HG03575 (cell line): ENCODE data around the gene ZCCHC24.

Experiments used
- ATAC-seq: cut with Tn5 transposase; IDR thresholded peaks from one replicate; pipeline ENCODE4 v1.9.1; 2021; ENCODE audit not compliant: unreplicated experiment, insufficient number of reproducible peaks, low FRiP score; ENCODE audit errors: extremely low read depth

ZCCHC24 gene

DNA sequence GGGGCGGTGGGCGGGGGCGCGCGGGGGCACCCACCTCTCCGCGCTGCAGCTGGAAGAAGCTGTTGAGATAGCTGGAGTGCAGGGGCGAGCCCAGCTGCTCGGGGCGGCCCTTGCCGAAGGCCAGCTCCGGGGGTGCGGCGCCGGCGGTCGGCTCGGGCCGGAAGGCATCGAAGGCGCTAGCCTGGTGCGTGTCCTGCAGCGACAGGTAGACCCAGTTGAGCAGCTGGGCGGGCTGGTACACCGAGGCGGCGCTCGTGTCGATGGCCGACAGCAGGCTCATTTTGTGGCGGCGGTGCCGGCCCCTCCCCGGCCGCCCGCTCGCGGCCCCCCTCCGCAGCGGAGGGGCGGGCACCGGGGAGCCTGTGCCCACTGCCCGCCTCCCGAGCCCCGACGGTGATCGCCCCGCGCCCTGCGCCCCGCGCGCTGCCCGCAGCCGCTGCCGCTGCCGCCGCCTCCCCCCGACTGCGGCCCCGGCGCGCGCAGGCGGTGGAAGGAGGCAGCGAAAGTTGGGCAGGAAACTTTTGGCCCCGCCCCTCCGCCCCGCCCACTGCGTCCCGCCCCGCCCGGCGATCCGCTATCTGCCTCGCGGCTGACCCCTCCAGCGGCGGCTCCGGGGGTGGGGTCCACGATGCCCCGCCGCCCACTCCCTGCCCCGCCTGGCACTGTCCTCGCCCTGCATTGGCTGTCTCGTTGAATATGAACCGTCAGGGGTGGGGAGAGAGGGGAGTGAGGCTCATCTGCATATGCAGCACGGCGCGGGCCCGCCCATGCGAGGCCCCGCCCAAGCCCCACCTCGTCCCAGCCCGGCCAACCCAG lies at the start of gene ZCCHC24:
Gene ZCCHC24, minus strand, starts transcription at position 464 of the 816 bp plus-strand sequence. Its CDS starts 184 bp downstream, at position 280.
- ATAC-seq, result peak; percentile 82

DNA sequence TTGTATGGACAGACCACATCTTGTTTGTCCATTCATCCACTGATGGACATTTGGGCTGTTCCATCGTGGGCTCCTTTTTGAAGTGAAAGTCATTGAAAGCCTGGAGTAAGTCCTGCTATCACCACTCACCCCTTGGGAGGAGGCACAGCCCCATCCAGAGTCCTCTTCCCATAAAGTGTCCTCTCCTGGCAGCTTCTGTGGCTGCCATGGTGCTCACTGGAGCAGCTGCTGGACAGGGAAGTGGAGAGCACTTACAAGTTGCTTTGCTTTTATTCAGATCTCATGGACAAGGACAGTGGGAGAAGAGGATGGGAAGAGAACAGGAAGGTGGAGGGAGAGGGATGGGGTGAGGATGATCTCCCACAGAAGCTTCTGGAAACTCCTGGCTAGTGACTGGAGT lies 48.4 kb upstream of the ZCCHC24 start:
- ATAC-seq, result no peak

DNA sequence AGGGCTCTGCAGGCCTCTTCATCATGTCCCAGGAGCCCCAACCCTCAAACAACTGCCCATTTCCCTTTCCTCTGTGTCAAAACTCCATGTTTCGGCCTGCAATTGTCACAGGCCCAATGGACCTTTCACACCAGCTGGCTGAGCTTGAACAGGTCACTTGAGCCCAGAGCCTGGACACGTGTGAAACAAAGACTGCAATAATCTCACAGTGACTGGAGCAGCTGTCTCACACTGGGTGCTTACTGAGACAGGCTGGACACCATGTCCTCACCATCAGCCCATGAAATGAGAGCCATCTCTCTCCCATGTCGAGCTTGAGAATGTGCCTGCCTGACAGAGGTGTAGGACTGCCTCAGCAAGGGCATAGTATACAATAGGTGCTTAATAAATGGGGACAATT lies 47.4 kb upstream of the ZCCHC24 start:
- no peak for ATAC-seq

DNA sequence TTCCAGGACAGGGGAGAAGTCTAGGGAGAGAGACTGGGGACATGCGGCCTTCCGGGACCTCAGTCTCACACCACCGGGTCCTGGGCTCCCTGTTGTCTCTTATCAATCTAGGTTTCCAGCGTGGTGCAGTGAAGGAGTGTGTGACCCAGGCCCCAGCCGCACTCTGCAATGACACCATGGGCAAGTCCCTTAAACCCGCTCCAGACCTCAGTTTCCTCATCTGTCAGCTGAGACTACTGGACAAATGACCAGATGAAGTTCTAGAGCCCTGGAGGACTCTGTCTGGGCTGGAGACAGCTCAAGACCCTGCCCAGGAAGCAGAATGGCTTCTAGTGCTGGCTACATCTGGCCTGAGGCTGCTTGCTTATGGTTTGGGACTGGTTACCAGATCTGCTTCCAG lies 46.8 kb upstream of the ZCCHC24 start:
- no peak for ATAC-seq

DNA sequence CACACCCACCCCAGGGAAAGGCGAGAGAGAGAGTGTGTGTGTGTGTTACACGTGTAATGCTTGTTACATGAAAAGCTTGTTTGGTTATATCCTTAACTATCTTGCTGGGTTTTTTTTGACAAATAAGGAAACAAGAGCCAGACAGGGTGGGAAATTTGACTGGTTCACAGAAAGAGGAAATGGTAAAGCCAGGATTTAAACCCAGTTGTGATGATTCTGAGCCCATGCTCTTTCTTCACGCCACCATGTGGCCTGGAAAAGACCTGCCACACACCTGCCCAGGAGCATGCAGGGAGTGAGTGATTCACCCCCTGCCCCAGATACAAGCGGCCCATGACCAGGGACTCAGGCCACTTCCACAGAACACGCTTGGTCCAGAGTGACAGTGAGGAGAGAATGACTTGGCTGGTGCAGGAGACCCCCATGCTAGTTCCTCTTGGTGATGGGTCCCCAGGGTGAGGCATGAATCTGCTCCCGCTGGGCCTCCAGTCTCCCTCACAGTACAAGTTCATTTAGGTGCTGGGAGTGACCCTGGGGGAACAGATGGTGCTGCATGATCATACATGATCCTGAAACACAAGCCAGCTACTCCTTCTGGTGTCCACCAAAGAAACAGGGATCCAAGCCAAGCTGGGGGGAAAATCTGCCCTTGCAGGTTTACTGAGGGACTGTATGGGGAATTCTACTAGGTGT lies 45.9 kb upstream of the ZCCHC24 start:
- ATAC-seq, result no peak

DNA sequence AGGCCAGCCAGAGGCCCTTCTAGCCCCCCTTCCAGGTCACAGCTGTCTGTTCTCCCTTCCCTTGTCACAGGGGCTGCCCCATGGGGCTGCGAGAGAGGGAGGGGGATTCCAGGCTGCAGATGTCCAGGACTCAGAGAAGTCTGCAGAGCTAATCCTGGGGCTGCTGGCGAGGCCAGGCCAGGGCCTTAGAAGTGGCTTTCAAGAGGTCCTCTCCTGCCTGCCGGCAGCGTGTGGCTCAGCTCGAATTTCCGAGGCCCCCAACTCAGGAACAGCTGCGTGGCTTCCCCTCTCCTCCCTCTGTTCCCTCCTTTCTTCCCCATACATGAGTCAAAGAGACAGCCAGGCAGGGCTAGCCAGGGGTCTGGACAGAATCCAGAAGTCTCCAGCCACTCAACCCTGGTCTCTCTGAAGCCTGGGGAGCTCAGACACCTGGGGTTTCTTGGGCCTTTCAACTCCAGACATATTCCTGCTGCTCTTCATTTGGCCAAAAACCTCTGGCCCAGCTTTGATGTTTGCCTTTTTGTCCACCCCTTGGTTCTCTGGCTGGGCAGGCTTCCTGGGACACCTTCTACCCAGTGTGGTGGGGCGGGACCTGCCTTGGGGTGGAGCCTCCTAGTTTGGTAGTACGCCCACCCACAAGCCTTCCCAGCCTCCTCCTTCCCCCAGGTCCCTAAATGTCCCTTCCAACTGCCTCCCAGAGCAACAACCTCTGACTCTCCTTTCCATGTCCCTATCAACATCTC lies 45.1 kb upstream of the ZCCHC24 start:
- no peak for ATAC-seq

DNA sequence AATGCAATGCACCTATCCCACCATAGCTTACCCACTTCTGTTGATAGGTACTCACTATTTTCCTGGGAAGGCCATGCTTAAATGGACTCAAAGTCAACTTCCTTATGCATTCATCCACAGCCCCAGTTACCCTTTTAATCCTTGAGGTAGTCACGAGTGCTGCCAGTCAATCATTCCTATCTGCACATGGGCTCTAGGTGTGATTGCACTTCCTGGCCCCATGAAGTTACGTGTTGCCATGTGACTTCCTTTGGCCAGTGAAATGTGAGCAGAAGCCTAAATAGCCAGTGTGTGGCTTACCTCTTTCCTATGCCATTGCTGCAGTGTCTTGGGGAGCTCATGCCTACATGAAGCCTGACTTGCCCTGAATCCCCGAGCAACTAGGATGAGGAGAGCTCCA lies 43.4 kb upstream of the ZCCHC24 start:
- ATAC-seq, result no peak

DNA sequence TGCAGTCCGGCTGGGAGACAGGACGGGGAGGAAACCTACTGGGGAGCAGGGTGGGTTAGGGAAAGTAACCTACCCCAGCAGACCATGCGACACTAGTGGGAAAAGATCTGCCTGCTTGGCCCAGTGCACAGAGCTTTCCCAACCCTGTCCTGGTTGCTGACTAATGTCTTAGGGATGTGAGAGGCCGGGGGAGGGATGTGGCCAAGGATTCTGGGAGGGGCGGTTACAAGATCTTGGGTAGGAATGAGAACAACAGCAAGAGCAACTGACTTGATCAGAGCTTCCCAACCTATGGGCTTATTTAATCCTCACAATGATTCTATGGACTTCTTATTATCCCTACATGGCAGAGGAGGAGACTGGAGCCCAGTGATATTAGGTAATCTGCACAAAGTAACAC lies 42.9 kb upstream of the ZCCHC24 start:
- ATAC-seq, result no peak

DNA sequence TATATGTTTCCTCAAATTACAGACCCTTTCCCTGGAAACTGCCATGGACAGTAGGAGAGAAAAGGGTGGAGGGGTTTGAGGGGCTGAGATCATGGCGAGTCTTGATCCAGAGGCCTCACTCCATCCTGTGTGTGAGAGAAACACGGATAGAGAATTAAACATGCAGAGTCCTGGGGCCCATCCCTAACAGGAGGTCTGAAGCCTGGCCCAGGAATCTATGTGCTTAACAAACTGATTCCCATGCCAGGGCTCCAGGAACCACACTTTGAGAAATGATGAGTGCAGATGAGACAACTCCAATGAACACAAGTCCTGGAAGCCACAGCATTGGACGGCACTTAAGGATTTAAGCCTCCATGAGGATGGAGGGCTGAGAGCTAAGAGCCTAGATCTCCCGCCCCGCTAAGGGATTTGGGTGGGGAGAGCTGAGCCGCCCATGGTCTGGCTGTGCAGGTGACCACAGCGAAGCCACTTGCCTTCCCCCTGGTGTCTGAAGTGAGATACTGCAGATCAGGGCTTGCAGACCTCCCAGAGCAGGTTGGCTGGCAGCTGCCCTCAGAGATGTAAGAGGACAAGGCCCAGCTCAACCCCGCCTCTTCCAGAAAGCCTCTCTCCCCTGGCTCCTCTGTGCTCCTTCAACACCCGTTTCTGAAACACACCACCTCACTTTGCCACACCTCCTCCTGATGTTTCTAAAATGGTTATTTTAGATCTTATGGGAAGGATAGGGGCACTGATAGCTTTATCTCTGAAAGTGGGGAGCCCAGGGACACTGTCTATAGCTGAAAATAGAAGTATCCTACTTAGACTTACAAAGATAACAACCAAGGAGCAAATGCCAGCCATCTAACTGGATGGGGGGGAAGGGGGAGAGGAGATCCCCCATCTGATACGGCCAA lies 42.1 kb upstream of the ZCCHC24 start:
- no peak for ATAC-seq

DNA sequence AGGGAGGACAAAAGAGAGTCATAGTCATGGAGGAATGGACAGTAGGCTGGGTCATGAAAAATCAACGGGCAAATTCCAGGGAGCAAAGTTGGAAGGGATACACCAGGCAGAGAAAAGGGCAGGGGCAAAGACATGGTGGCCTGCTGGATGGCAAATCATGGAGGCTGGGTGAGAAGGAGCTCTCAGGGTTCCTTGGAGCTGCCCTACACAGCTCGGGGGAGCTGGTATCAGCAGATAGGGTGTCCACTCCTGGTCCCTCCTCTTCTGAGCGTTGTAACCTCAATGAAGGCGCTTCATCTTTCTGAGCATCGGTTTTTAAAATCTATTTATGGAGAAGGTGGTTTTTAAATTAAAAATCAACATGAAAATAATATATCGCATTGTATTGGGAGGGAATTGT lies 39.1 kb upstream of the ZCCHC24 start:
- ATAC-seq, result no peak

DNA sequence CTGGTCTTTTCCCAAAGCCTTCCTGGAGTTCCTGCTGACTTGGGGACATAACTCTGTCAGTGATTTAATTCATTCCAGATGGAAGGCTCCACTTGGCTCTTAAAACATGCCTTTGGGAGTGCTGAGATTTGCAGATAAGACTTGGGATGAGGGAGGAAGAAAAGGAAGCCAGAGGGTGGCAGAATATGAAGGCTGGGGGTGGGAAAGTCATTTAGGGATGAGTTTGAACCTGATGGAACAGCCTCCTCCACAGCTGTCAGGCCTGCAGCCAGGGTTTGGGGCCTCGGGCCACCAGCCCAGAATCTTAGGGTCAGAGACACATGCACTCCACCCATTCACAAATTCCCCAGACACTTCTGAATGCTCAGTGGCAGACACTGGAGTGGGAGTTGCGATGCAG lies 38.5 kb upstream of the ZCCHC24 start:
- no peak for ATAC-seq

DNA sequence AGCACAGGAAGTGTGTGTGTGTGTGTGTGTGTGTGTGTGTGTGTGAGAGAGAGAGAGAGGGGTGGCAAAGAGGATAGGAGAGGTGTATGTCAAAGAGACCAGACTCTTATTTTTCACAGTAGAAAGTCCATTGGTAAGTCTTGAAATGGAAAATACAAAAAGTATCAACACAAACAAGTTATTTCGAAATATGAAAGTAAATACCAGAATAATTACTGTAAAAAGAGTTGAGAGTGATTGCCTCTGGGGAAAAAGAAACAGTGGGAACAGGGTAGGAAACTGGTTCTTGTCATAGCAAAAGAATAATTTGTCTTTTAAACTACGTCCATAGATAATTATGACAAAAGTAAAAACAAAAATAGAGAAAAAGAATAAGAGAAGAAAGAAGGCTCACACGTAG lies 37.9 kb upstream of the ZCCHC24 start:
- no peak for ATAC-seq

DNA sequence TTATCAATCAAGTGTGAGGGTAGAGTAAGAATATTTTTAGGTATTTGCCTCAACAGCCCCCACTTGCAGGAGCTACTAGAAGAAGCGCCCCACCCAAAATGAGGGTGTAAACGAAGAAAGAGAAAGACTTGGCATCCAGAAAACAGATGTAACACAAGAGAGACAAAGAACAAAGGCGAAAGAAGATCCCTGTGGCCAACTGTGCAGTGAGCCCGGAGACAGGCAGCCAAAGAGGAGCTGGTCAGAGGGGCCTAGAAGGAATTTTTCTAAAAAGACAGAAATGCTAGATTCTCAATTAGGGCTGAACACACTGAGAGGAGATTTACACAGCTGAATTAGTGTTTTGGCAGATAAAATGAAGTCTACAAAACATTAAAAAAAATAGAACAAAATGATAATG lies 37.3 kb upstream of the ZCCHC24 start:
- no peak for ATAC-seq

DNA sequence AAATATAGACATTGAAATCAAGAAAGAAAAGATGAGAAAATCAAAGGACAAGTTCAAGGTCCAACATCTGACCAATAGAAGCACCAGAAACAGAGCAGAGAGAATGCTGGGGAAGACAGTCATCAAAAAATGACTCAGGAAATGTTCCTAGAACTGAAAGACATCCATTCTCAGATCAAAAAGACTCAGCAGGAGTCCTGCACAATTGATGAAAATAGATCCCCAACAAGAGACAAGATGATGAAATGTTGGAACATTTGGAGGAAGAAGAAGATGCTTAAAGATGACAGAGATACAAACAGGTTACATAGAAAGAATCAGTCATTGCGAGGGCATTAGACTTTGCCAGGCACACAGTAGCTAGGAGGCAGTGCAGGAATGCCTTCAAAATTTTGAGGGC lies 36.9 kb upstream of the ZCCHC24 start:
- no peak for ATAC-seq

DNA sequence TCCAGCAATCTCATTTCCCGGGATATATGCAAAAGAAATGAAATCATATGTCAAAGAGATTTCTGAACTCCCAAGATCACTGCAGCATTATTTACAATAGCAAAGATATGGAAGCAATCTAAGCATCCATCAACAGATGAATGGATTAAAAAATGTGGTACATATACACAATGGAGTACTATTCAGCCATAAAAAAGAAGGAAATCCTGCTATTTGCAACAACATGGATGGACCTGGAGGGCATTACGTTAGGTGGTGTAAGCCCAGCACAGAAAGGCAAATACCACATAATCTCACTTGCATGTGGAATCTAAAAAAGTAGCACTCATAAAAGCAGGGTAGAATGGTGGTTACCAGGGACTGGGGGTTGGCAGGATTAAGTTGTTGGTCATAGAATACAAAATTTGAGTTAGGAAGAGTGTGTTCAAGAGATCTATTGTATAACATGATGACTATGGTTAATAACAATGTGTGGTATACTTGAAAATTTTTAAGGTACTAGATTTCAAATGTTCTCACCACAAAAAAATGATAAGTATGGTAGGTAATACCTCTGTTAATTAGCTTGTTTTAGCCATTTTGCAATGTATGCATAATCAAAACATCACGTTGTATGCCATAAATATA lies 34.0 kb upstream of the ZCCHC24 start:
- no peak for ATAC-seq

DNA sequence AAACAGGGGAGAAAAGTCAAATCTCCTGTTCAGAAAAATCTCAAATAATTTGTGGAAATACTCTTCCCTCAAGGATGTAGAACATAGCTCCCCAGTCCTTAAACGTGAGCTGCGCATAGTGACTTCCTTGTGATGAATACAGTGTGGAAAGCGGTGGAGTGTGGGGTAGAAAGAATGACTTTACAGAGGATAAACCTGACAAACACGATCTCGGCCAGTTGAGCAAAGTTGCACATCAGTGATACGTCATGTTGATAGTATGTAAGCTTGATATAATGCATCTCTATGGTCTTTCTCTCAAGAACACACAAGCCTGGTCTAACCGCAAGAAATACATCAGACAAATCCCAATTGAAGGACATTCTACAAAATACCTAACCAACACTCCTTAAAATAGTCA lies 32.0 kb upstream of the ZCCHC24 start:
- ATAC-seq, result no peak

DNA sequence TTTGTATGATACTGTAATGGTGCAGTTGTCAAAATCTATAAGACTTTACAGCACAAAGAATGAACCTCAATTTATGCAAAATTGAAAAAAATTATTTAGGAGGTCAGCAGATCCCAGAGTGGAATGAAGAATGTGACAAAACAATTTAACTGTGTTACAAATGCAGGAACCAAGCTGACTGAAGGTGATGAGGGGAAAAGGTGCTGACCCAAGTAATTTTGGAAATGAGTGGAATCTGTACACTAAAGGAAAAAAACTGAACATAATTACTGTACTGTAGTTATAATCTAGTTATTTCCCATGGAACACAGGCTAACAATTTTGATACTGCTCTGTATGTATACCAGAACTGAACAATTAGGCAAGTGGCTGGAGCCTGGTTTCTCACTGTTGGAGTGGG lies 31.2 kb upstream of the ZCCHC24 start:
- ATAC-seq, result no peak

DNA sequence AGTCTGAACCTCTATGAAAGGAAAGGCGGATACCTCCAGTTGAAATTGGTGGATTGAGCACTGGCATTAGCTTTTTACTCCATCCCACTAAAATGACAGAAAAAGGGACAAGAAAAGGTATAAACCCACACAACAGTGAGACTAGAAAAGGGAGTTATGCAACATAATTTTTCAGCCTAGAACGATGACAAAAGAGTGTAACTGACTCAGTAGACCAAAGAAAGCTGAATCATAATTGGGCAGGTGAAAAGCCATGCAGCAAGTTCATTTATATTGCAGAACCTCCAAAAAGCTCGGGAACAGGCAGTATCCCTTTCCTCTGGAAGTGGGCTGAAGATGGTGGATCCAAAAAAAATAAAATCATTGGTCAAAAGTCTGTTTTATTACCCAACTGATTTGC lies 30.5 kb upstream of the ZCCHC24 start:
- no peak for ATAC-seq
